HG03342 (cell line): ENCODE data around the gene RAD51AP1.

Experiments
- ATAC-seq: cut with Tn5 transposase; IDR thresholded peaks from one replicate; pipeline ENCODE4 v1.9.1; 2021; ENCODE audit warnings: mild to moderate bottlenecking, moderate library complexity; ENCODE audit not compliant: unreplicated experiment

Gene RAD51AP1

DNA sequence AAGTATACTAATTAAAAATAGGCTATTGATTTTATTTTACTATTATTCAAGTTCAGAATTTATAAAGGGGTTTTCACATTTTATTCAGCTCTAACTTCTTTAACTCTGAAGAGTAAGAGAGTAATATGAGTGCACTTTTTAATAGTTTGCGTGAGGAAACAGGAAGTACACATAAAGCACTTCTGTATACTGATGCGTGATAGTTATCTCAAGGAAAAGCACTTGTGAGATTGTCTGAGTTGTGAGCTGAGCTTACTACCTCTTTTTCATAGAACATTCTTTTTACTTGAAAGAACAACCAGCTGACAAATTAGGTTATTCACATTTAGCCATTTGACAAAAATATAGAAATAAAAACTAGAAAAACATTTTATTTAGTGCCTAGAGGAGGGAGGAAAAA lies 1.9 kb downstream of the RAD51AP1 start:
- no peak for ATAC-seq

DNA sequence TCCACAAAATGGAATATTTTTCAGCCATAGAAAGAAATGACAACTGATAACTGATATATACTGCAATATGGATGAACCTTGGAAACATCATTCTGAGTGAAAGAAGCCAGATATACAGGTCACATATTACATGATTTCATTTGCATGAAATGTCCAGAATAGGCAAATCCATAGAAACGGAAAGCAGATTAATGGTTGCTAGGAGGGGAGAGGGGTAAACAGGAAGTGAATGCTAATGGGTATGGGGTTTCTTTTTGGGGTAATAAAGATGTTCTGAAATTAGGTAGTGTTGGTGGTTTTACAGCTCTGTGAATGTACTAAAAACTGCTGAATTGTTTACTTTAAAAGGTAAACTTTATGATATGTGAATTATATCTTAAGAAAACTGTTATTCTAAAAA lies 6.5 kb downstream of the RAD51AP1 start:
- no peak for ATAC-seq

GRCh38 chr12:4552191-4552590 lies 13.5 kb downstream of the RAD51AP1 start:
- ATAC-seq, result no peak

GRCh38 chr12:4553943-4554342 lies 15.3 kb downstream of the RAD51AP1 start:
- no peak for ATAC-seq

- ATAC-seq, result no peak
Measured at GRCh38 chr12:4555804-4556203, 17.1 kb downstream of the RAD51AP1 start.

- no peak for ATAC-seq
Measured at GRCh38 chr12:4556735-4557530, 18.2 kb downstream of the RAD51AP1 start.

DNA sequence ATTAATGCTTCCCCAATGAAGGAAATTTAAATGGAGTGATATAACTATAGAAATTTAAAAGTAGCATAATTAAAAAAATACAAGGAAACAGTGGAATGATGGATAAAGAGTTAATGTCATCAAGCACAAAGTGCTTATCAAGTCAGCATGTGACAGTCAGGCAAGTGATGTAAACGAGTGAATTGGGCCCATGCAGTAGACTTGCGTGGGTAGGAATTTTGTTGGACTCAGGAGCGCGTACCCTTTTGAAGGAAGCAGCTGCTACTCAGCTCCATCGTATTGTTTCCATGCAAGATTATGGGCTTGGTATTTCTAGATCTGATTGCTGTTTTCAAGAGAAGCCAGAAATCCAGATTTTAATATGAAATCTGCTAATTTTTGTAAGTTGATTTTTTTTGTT lies 18.9 kb downstream of the RAD51AP1 start:
- ATAC-seq, result no peak

GRCh38 chr12:4558171-4558570 lies 19.5 kb downstream of the RAD51AP1 start:
- ATAC-seq, result no peak

GRCh38 chr12:4562034-4562657 lies 23.5 kb downstream of the RAD51AP1 start, which contains the start of gene DYRK4:
Gene DYRK4, plus strand, starts transcription at chr12:4562208. Its CDS starts 38 bp downstream, at chr12:4562246.
- no peak for ATAC-seq

DNA sequence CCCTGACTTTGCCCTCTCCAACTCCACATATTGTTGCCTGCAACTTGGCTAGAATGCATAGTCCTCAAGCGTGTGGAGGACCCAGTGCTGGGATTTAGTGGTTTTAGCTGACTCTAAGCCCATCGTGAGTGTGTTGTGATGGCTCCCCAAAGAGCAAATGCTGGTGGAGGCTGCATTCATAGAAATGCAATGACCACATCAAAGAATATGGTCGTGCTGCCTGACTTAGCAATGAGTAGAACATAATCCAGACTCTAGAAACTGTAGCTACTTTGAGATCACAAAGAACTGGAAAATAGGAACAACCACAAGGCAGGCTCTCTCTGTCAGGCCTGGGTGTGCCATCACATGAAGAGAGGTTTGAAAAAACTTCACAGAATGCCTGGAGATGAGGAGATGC lies 24.6 kb downstream of the RAD51AP1 start:
- ATAC-seq, result no peak

DNA sequence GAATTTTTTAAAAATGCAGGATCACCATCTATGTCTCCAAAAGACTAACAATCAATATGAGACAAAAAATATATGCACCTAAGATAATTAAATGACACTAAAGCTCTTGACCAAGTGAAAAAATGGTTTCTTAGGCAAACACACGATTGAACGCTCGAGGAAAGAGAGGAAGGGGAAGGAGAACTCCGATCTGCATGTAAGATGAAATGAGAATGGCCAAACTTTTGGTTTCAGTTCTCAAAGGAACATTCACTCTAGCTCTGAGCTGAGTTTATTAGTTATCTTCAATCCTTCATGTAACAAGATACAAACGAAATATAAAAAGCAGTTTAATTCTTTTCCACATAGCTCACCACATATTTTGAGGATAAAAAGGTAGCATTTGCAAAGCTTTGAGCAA lies 26.1 kb downstream of the RAD51AP1 start:
- peak; percentile 39 for ATAC-seq

DNA sequence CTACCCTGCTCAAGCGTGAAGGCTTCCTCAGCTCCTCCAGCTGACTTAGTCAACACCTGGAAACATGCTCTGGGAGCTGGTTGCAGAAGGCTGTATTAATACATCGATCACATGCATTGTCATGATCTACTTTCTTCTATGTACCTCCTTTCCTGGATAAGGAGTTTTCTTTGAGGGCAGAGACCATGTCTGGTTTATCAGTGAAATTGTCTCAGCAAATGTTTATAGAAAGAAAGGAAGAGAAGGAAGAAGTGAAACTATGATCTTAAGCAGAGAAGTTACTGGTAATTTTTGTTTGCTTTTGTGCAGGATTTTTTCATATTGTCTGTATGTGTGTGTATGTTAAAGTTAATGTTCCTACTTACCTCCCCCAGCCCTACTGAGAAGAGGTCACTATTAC lies 27.8 kb downstream of the RAD51AP1 start:
- no peak for ATAC-seq

DNA sequence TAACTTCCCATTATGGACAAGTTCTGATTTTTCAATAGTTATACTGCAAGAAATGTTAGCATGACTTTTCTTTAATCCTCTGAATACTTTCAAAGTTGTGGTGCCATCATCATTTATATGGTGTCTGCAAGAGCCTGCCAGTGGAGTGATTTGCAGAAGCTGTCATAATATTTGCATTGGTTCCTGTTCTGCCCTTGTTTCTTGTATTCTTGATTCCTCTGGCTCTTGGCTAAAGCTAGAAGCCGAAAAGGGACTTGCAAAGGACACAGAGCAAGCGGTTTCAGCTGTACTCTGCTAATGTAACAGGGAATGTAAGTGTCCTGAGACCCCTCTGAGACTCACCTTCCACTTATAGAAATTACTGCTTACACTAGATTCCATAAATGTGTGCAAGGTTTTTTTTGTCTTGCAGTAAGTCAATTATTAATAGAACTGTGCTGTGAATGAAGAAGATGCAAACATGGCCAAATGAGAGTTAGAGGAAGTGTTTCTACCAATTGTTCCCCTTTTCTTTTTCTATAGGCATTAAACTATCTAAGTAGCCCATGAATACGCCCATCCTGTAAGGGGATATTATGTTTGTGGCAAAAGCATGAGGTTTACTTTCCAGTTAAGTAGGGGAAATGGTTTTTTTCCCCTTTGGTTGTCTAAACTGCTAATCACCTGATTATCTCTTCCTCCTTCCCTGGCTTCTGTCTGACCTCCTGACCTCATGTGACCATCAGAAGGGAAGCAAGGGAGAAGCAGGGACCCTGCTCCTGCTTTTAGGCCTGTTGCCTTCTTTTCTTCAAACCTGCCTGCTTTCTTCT lies 28.6 kb downstream of the RAD51AP1 start:
- ATAC-seq, result peak; percentile 52

GRCh38 chr12:4569261-4569660 lies 30.6 kb downstream of the RAD51AP1 start:
- no peak for ATAC-seq

GRCh38 chr12:4572680-4573079 lies 34.0 kb downstream of the RAD51AP1 start:
- ATAC-seq, result no peak

GRCh38 chr12:4579305-4580102 lies 40.8 kb downstream of the RAD51AP1 start:
- ATAC-seq, result no peak

DNA sequence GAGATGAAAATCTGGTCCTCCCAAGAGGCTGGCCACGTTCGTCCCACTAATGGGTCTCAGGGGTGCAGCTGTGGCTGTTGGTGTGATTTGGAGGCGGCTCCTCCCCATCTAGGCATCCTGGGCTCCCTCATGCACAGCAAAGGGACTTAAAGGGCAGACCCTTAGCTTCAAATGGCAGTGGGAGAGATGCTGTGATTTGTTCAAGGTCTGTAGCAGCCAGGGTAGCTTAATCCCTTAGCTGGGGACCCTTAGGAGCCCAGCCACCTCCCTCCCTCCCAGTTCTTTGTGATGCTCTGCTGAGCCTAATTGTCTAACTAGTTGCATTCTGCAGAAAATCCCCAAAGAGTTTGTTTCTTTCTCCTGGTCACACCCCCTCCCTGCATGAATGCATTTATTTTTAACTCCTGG lies 41.6 kb downstream of the RAD51AP1 start:
- ATAC-seq, result no peak

DNA sequence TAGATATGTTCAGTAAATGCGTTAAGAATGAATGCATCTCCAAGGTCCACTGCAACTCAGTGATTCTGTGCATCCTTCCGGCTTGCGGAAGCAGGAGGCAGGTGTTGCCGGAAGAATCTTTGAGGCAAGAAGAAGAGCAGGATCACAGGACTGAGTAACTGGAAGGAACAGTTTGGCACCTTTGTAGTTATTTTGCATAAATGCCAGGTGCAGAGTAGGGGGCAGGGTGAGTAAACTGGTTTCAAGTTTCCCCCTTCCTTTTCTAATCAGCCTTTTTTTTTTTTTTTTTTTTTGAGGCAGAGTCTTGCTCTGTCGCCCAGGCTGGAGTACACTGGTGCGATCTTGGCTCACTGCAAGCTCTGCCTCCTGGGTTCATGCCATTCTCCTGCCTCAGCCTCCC lies 45.6 kb downstream of the RAD51AP1 start:
- no peak for ATAC-seq

DNA sequence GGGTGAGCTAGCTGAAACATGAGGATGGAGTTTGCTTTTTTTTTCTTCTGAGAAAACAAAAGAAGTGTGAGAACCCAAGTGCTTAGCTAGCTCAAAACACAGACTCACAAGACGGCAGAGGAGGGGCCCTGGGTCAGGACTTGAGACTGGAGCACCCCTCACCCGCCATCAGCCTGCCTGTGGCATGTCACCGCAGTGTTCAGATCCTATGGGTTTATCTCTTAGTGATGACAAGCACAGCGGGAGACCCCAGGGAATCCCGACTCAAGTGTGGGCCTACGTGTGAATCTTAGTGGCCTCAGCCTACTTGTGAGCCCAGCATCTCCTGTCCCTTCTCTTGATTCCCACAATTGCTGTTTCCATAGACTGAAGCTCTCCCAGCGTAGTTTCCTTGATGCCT lies 46.2 kb downstream of the RAD51AP1 start:
- no peak for ATAC-seq

GRCh38 chr12:4586500-4586899 lies 47.8 kb downstream of the RAD51AP1 start:
- ATAC-seq, result no peak

GRCh38 chr12:4587108-4587507 lies 48.4 kb downstream of the RAD51AP1 start:
- no peak for ATAC-seq
